Articular chondrocyte of knee joint (primary cell): Measurements from ENCODE around the gene LCA5L. TPM values are rescaled to one million over a fixed set of nuclear protein-coding genes. Genes with fewer than 3 reads are reported as not detected.

Experiments used
- small RNA-seq: library from RNA; depleted of rRNA; stranded (forward); fragments of <200 nt; gene quantifications from one replicate; pipeline ENCODE3, GENCODE V24; 2012
- total RNA-seq: library from RNA; depleted of rRNA; stranded (reverse); fragments of >200 nt; gene quantifications from 2 replicates; pipeline ENCODE4 v1.2.3, GENCODE V29; 2012

The LCA5L gene
- 3.6 and 5.6 TPM in 2 replicates for total RNA-seq

DNA sequence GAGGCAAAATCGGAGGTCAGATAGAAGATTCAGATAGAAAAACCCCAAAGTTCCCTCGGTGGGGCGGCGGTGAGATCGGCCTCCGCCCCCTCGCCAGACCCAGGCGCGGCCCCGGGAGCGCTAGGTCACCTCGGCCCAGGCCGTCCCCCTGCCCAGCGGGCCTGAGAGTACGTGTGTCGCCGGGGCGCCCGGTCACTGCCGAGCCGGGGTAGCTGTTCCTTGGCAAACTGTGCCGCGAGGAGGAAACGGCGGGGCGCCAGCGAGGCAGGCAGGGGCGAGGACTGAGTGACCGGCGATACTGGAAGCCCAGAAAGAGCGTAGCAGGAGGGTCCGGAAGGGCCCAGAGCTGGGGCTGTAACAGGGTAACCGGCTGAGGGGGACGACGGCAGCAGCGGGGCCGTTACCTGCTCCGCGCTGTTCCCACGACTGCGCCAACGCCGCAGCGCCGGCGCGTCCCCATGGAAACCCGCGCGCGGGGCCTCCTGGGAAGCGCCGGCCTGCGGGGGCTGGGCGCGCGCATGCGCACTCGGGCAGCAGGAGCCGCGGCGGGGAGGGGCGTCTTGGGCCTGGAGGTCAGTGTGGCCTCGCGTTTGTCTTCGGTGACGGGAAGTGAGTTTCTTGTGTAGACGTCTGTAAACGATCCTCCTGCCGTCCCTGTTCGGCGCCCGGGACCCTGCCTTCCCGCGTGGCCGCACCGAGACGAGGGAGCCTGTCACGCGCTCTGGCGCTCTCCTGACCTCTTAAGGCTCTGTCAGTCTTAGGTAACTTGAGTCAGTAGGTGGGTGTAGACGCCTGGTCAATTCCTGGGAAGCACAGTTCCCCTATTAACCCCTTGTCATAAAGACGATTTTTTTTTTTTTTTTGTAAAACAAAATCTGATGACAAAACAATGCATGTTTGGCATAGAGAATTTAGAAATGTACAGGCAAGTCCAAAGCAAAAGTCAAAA is at the start of gene LCA5L:
Gene LCA5L, minus strand, starts transcription at position 458 of the 949 bp plus-strand sequence. CDS start 17,285 bp downstream, outside the sequence.

GRCh38 chr21:39451332-39452206 is 6.0 kb upstream of the LCA5L start, which contains the start of gene SH3BGR:
SH3BGR (plus strand) TSS chr21:39451970; CDS start chr21:39452097, 127 bp downstream.

Small RNA genes lying within 50 kb of the gene (small RNA-seq; reads per million reads assigned to genes)
- gene MIR6508, result not detected

Other genes with a start within 250 kb of the LCA5L start
- 65.1 and 70.6 TPM in 2 replicates for gene BRWD1, start 132.1 kb downstream of the LCA5L start, total RNA-seq
- gene HMGN1, start 96.7 kb downstream of the LCA5L start, total RNA-seq, result 227 and 252 TPM in 2 replicates
- gene SH3BGR, start 6.2 kb upstream of the LCA5L start, total RNA-seq, result 1.4 and 2.7 TPM in 2 replicates
- 0.26 and 0.43 TPM in 2 replicates for gene B3GALT5, start 167.2 kb upstream of the LCA5L start, total RNA-seq